ENCODE measurements around the gene NLRP10.

- no peak for TF ChIP-seq CTCF (IDR thresholded peaks at IDR 0.05)
- TF ChIP-seq POLR2A (IDR thresholded peaks at IDR 0.05): no peak
Observed at GRCh38 chr11:7955191-7955590, 10.1 kb downstream of the NLRP10 start.
